GM23338 (cell line): Measurements from ENCODE around the gene IGSF6. TPM values are rescaled to one million over a fixed set of nuclear protein-coding genes. Genes with fewer than 3 reads are reported as not detected.
A peak's percentile ranks its signal among the peaks of the same experiment; 100 is the strongest.

Experiments used
- ATAC-seq: fragments of 200-7000 bp; cut with Tn5 transposase; 3 replicates; pipeline ENCODE4 v1.9.1; 2020
- DNase-seq: peaks from one replicate; pipeline ENCODE4 v3.0.0-alpha.2; 2015; ENCODE audit warnings: low spot score
- H2AFZ ChIP-seq: fragments of 200-600 bp; sonication (generic); 2 replicates; pipeline ENCODE4 v1.8.0; 2016; ENCODE audit warnings: antibody characterized with exemption, mild to moderate bottlenecking, moderate library complexity
- H3F3A ChIP-seq: fragments of 200-600 bp; sonication (generic); replicated peaks from 2 replicates; pipeline ENCODE4 v1.8.0; 2017; ENCODE audit warnings: antibody characterized with exemption, mixed run types, low read depth
- H3K27ac ChIP-seq: fragments of 200-600 bp; sonication (generic); 2 replicates; pipeline ENCODE4 v1.6.1; 2016; ENCODE audit warnings: low read depth
- H3K27me3 ChIP-seq: fragments of 200-600 bp; sonication (generic); 2 replicates; pipeline ENCODE4 v1.8.0; 2016; ENCODE audit warnings: mild to moderate bottlenecking, mixed run types, moderate library complexity; ENCODE audit not compliant: insufficient read depth
- H3K36me3 ChIP-seq: fragments of 200-600 bp; sonication (generic); 2 replicates; pipeline ENCODE4 v1.8.0; 2016; ENCODE audit warnings: mild to moderate bottlenecking; ENCODE audit not compliant: insufficient read depth
- H3K4me1 ChIP-seq: fragments of 200-600 bp; sonication (generic); 2 replicates; pipeline ENCODE4 v1.8.0; 2016; ENCODE audit warnings: mild to moderate bottlenecking, moderate library complexity; ENCODE audit not compliant: insufficient read depth
- H3K4me2 ChIP-seq: fragments of 200-600 bp; sonication (generic); 2 replicates; pipeline ENCODE4 v1.7.1; 2017; ENCODE audit warnings: mixed run types
- H3K4me3 ChIP-seq: fragments of 200-600 bp; sonication (generic); 2 replicates; pipeline ENCODE4 v1.6.1; 2016; ENCODE audit warnings: mixed run types
- H3K79me2 ChIP-seq: fragments of 200-600 bp; sonication (generic); replicated peaks from 2 replicates; pipeline ENCODE4 v1.8.0; 2017; ENCODE audit warnings: mild to moderate bottlenecking; ENCODE audit not compliant: insufficient read depth
- H3K9me2 ChIP-seq: fragments of 200-600 bp; sonication (generic); 2 replicates; pipeline ENCODE4 v1.8.0; 2017; ENCODE audit not compliant: insufficient read depth
- H4K20me1 ChIP-seq: fragments of 200-600 bp; sonication (generic); replicated peaks from 2 replicates; pipeline ENCODE4 v1.8.0; 2017; ENCODE audit warnings: mild to moderate bottlenecking; ENCODE audit not compliant: insufficient read depth
- H3K27ac Mint-ChIP-seq: 2 replicates; pipeline ENCODE4 v1.8.0; 2020; ENCODE audit warnings: inconsistent platforms, mild to moderate bottlenecking, moderate library complexity, mixed read lengths
- H3K27me3 Mint-ChIP-seq: 3 replicates; pipeline ENCODE4 v1.8.0; 2022; ENCODE audit warnings: low read depth, mild to moderate bottlenecking, moderate library complexity, mixed read lengths, inconsistent platforms; ENCODE audit not compliant: insufficient read depth, poor library complexity
- H3K36me3 Mint-ChIP-seq: 3 replicates; pipeline ENCODE4 v1.8.0; 2021; ENCODE audit warnings: low read depth, mild to moderate bottlenecking, inconsistent platforms, moderate library complexity, mixed read lengths
- H3K4me1 Mint-ChIP-seq: 3 replicates; pipeline ENCODE4 v1.8.0; 2020; ENCODE audit warnings: mild to moderate bottlenecking, inconsistent platforms, mixed read lengths
- H3K4me3 Mint-ChIP-seq: 3 replicates; pipeline ENCODE4 v1.8.0; 2021; ENCODE audit warnings: moderate library complexity, mild to moderate bottlenecking, inconsistent platforms, mixed read lengths
- H3K9me3 Mint-ChIP-seq: 3 replicates; pipeline ENCODE4 v1.8.0; 2020; ENCODE audit warnings: moderate library complexity, mild to moderate bottlenecking, inconsistent platforms, mixed read lengths
- CREB1 ChIP-seq: fragments of 250-450 bp; sonication (Bioruptor Pico); IDR thresholded peaks from 2 replicates; pipeline ENCODE4 v1.5.0; 2020; ENCODE audit warnings: low read depth, mild to moderate bottlenecking, moderate library complexity
- EZH2 ChIP-seq: fragments of 200-600 bp; sonication (generic); IDR thresholded peaks from one replicate; pipeline ENCODE4 v1.8.0; 2017; ENCODE audit warnings: antibody characterized with exemption, mild to moderate bottlenecking, low read depth; ENCODE audit not compliant: unreplicated experiment
- EZH2phosphoT487 ChIP-seq: fragments of 200-600 bp; sonication (generic); IDR thresholded peaks from one replicate; pipeline ENCODE4 v1.8.1; 2018; ENCODE audit warnings: antibody characterized with exemption; ENCODE audit not compliant: unreplicated experiment
- JUNB ChIP-seq: IDR thresholded peaks from one replicate; pipeline ENCODE4 v1.6.1; 2016; ENCODE audit warnings: antibody characterized with exemption; ENCODE audit not compliant: unreplicated experiment
- NANOG ChIP-seq: IDR thresholded peaks from 2 replicates; pipeline ENCODE4 v1.6.1; 2016; ENCODE audit warnings: antibody characterized with exemption, borderline replicate concordance
- POLR2AphosphoS5 ChIP-seq: IDR thresholded peaks from 2 replicates; pipeline ENCODE4 v1.6.1; 2016; ENCODE audit warnings: antibody characterized with exemption, low read depth
- STAT1 ChIP-seq: IDR thresholded peaks from one replicate; pipeline ENCODE4 v1.6.1; 2016; ENCODE audit warnings: antibody characterized with exemption; ENCODE audit not compliant: unreplicated experiment
- ZNF114 ChIP-seq: fragments of 250-450 bp; sonication (Bioruptor Pico); IDR thresholded peaks from 2 replicates; pipeline ENCODE4 v1.5.0; 2020; ENCODE audit warnings: mild to moderate bottlenecking, moderate library complexity
- ZNF331 ChIP-seq: fragments of 250-450 bp; sonication (Bioruptor Pico); IDR thresholded peaks from 2 replicates; pipeline ENCODE4 v1.5.0; 2020; ENCODE audit warnings: low read depth, mild to moderate bottlenecking, moderate library complexity
- ZNF462 ChIP-seq: fragments of 250-450 bp; sonication (Bioruptor Pico); IDR thresholded peaks from 2 replicates; pipeline ENCODE4 v1.5.0; 2020; ENCODE audit warnings: mild to moderate bottlenecking, moderate library complexity
- polyA plus RNA-seq: library from polyadenylated mRNA; unstranded; fragments of >200 nt; fragmentation: Nextera tagmentation; extraction: Ambion mirVana; gene quantifications from 2 replicates; pipeline ENCODE4 v1.2.1, GENCODE V29; 2016
- total RNA-seq: library from RNA; depleted of rRNA; stranded (reverse); fragments of >200 nt; shearing (Covaris generic); gene quantifications from 2 replicates; pipeline ENCODE4 v1.2.3, GENCODE V29; 2014
- TF ChIP-seq, protein P1 (sequence below): IDR thresholded peaks from one replicate; pipeline ENCODE4 v1.6.1; 2018; ENCODE audit warnings: antibody characterized with exemption; ENCODE audit not compliant: unreplicated experiment
- TF ChIP-seq, protein P2 (sequence below): IDR thresholded peaks from 2 replicates; pipeline ENCODE4 v1.6.1; 2016; ENCODE audit warnings: antibody characterized with exemption
- TF ChIP-seq, protein P3 (sequence below), 2 experiments: fragments of 200-600 bp in 1 of 2; sonication (generic) in 1 of 2; conservative IDR thresholded peaks; 2 replicates each; pipeline versions ENCODE4 v1.5.1 to v1.6.1; 2016 to 2017; ENCODE audit warnings: antibody characterized with exemption in 2 of 2, low read depth in 2 of 2, mild to moderate bottlenecking in 2 of 2, moderate library complexity in 1 of 2

The IGSF6 gene
- total and polyA plus RNA-seq, 2 experiments from 2014 or later = 0.19 TPM; not detected in 1

- Mint-ChIP-seq H3K4me3 (no peak overlapping the region), H3K4me1 (no peaks in the 10 kb centered on the region; the same call in 1 of the 3 replicates), H3K27ac (peak overlapping the region; percentile 33; the same call in 1 of the 2 replicates), H3K36me3 (0 out of 3 replicates have a peak, but pooled peaks cover 10% of the 10 kb centered on the region), H3K9me3 (no peaks in the 10 kb centered on the region), H3K27me3 (peaks cover 4% of the 10 kb centered on the region)
- Histone ChIP-seq H3K4me3 (no peak overlapping the region), H2AFZ (no peak overlapping the region), H3K4me2 (no peak overlapping the region), H3K9me2 (no peaks in the 10 kb centered on the region), H3K27ac (no peak overlapping the region), H3F3A (no peaks in the 10 kb centered on the region), H3K27me3 (no peaks in the 10 kb centered on the region), H3K4me1 (no peaks in the 10 kb centered on the region), H3K79me2 (peaks cover 19% of the 10 kb centered on the region), H4K20me1 (no peaks in the 10 kb centered on the region; the same call in 1 of the 2 replicates), H3K36me3 (no peaks in the 10 kb centered on the region)
- TF ChIP-seq, protein P1, sequence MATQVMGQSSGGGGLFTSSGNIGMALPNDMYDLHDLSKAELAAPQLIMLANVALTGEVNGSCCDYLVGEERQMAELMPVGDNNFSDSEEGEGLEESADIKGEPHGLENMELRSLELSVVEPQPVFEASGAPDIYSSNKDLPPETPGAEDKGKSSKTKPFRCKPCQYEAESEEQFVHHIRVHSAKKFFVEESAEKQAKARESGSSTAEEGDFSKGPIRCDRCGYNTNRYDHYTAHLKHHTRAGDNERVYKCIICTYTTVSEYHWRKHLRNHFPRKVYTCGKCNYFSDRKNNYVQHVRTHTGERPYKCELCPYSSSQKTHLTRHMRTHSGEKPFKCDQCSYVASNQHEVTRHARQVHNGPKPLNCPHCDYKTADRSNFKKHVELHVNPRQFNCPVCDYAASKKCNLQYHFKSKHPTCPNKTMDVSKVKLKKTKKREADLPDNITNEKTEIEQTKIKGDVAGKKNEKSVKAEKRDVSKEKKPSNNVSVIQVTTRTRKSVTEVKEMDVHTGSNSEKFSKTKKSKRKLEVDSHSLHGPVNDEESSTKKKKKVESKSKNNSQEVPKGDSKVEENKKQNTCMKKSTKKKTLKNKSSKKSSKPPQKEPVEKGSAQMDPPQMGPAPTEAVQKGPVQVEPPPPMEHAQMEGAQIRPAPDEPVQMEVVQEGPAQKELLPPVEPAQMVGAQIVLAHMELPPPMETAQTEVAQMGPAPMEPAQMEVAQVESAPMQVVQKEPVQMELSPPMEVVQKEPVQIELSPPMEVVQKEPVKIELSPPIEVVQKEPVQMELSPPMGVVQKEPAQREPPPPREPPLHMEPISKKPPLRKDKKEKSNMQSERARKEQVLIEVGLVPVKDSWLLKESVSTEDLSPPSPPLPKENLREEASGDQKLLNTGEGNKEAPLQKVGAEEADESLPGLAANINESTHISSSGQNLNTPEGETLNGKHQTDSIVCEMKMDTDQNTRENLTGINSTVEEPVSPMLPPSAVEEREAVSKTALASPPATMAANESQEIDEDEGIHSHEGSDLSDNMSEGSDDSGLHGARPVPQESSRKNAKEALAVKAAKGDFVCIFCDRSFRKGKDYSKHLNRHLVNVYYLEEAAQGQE = no peak
- no peak for TF ChIP-seq JUNB
- no peak for TF ChIP-seq POLR2AphosphoS5
- no peak for TF ChIP-seq ZNF331 (CRISPR knock-in tag)
- TF ChIP-seq, protein P2, sequence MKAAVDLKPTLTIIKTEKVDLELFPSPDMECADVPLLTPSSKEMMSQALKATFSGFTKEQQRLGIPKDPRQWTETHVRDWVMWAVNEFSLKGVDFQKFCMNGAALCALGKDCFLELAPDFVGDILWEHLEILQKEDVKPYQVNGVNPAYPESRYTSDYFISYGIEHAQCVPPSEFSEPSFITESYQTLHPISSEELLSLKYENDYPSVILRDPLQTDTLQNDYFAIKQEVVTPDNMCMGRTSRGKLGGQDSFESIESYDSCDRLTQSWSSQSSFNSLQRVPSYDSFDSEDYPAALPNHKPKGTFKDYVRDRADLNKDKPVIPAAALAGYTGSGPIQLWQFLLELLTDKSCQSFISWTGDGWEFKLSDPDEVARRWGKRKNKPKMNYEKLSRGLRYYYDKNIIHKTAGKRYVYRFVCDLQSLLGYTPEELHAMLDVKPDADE = no peak
- no peak for TF ChIP-seq EZH2phosphoT487
- no peak for TF ChIP-seq NANOG
- TF ChIP-seq ZNF462 = no peak
- TF ChIP-seq STAT1 = no peak
- TF ChIP-seq, protein P3, sequence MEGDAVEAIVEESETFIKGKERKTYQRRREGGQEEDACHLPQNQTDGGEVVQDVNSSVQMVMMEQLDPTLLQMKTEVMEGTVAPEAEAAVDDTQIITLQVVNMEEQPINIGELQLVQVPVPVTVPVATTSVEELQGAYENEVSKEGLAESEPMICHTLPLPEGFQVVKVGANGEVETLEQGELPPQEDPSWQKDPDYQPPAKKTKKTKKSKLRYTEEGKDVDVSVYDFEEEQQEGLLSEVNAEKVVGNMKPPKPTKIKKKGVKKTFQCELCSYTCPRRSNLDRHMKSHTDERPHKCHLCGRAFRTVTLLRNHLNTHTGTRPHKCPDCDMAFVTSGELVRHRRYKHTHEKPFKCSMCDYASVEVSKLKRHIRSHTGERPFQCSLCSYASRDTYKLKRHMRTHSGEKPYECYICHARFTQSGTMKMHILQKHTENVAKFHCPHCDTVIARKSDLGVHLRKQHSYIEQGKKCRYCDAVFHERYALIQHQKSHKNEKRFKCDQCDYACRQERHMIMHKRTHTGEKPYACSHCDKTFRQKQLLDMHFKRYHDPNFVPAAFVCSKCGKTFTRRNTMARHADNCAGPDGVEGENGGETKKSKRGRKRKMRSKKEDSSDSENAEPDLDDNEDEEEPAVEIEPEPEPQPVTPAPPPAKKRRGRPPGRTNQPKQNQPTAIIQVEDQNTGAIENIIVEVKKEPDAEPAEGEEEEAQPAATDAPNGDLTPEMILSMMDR (conservative IDR thresholded peaks at IDR 0.05; ENCODE audit: low read depth in 2 of 2) = no peak; a peak in 1 of 4 replicates
- no peak for TF ChIP-seq ZNF114 (CRISPR knock-in tag)
- no peak for TF ChIP-seq EZH2
- no peak for TF ChIP-seq CREB1
- ATAC-seq = peak; percentile 90
- peak; percentile 39 for DNase-seq
These were observed 1.2 kb upstream of the IGSF6 start for GRCh38 chr16:21653571-21653970.
